Astrocyte of the spinal cord (primary cell): Measurements from ENCODE around the gene CPNE6.

Experiments
- DNase-seq: peaks from one replicate; pipeline ENCODE4 v3.0.0; 2011; ENCODE audit warnings: low read depth, low spot score
- H3K4me3 ChIP-seq: 2 replicates; pipeline ENCODE4 v1.5.1; 2011; ENCODE audit warnings: low read depth, mild to moderate bottlenecking, low read length, moderate library complexity
- CTCF ChIP-seq: IDR thresholded peaks from 2 replicates; pipeline ENCODE4 v1.5.1; 2012; ENCODE audit warnings: low read depth, mild to moderate bottlenecking, low read length, inconsistent platforms
- in situ Hi-C: cut with HindIII; loops from 2 replicates; pipeline ENCODE4 v1.10.0; 2017; ENCODE audit warnings: low sequenced_read_pairs

Gene CPNE6

GRCh38 chr14:24057271-24057670 lies 14.1 kb upstream of the CPNE6 start:
- no peak for TF ChIP-seq CTCF
- H3K4me3 ChIP-seq, result no peak overlapping the region
- in situ Hi-C loops, result no loop called here
- no peak for DNase-seq

DNA sequence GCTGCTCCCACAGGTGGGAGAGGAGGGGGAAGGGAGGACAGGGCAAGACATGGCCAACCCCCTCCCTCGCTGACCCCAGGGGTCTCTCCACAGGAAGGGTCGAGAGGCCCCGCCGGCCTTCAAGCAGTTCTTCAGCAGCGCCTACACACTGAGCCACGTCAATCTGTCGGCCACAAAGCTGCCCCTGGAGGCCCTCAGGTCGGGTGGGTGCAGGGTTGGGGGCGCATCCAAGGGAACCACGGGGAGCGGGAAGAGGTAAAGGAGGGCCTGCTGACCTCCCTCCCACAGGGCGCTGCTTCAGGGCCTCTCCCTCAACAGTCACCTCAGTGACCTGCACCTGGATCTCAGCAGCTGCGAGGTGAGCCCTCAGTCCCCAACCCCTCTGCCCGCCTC lies 13.5 kb upstream of the CPNE6 start:
- in situ Hi-C loops, result no loop called here
- no peak for DNase-seq
- TF ChIP-seq CTCF, result no peak
- H3K4me3 ChIP-seq, result no peak overlapping the region

DNA sequence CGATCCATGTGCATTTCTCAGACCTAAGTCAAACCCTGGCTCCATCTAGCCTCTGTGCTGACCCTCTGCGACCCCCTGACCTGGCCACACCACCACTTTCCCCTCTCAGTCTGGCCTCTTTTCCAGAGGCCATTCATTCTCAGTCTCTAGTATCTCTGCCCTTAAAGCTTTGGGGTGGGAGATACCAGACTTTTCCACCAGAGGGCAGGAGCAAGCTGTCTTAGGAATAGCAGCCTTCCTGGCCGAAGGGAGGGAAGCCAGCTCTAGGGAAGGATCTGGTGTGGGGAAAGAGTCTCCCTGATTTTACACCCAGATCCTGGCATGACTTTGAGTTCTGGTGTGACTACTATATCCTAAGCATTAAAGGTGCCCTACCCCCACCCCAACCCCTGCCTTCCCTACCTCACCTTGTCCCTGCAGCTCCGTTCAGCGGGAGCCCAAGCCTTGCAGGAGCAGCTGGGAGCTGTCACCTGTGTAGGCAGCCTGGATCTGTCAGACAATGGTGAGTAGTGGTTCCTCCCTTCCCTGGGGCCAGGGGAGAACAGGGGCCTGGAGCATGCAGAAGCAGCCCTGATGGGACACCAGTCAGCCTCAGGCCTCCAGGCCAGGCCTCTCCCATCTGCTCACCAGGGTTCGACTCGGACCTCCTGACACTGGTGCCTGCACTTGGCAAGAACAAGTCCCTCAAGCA lies 13.0 kb upstream of the CPNE6 start:
- peak; percentile 71 for DNase-seq
- H3K4me3 ChIP-seq, result no peak overlapping the region
- in situ Hi-C loops, result no loop called here
- peak; percentile 92 for TF ChIP-seq CTCF

DNA sequence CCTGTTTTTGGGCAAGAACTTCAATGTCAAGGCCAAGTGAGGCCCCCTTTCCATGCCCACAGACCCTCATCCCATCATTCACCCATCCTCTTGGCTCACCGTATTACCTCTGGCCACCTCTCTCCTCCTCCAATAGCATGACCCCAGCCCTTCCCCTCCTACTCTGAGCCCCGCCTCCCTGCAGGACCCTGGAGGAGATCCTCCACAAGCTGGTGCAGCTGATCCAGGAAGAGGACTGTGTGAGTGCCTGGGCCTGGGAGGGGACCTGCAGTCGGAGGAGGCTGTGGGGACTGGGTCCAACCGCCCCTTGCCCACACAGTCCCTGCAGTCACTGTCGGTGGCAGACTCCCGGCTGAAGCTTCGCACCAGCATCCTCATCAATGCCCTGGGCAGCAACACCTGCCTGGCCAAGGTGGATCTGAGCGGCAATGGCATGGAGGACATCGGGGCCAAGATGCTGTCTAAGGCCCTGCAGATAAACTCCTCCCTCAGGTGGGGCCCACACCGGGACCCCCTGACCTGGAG lies 12.3 kb upstream of the CPNE6 start:
- no peak overlapping the region for H3K4me3 ChIP-seq
- TF ChIP-seq CTCF, result no peak
- no peak for DNase-seq
- in situ Hi-C loops, result no loop called here

GRCh38 chr14:24059841-24060388 lies 11.4 kb upstream of the CPNE6 start:
- no peak overlapping the region for H3K4me3 ChIP-seq
- no peak for DNase-seq
- in situ Hi-C loops, result no loop called here
- TF ChIP-seq CTCF, result no peak

- in situ Hi-C loops, result no loop called here
- no peak for DNase-seq
- H3K4me3 ChIP-seq, result no peak overlapping the region
- TF ChIP-seq CTCF, result no peak
Measured at GRCh38 chr14:24060443-24060842, 10.9 kb upstream of the CPNE6 start.
